ENCODE data around the gene AMBP. TPM values are rescaled to one million over a fixed set of nuclear protein-coding genes. Genes with fewer than 3 reads are reported as not detected.

AMBP gene
- total RNA-seq, 3 donors from 2014 or later (not counting 1 experiment from before 2014, with no cell fraction given) = not detected

- no peak overlapping the region for H3K4me3 ChIP-seq (ENCODE audit: low read length)
- DNase-seq (no peak), ATAC-seq (no peak)
- Mint-ChIP-seq H3K27ac (no peak overlapping the region), H3K9me3 (peaks cover 2 to 5% of the 10 kb centered on the region in 2 donors), H3K27me3 (ENCODE audit: low read depth in 2 of 2) (peaks cover 16 to 26% of the 10 kb centered on the region in 2 donors), H3K36me3 (no peaks in the 10 kb centered on the region), H3K4me3 (no peak overlapping the region), H3K4me1 (no peaks in the 10 kb centered on the region)
- H3K4me1 ChIP-seq (ENCODE audit: control insufficient read depth, insufficient read depth, low read length) = no peaks in the 10 kb centered on the region
- WGBS (ENCODE audit: insufficient coverage) = 89% methylated on average over 8 of the region's 13 CpGs
- H3K27me3 ChIP-seq (ENCODE audit: control insufficient read depth, insufficient read depth, low read length) = no peaks in the 10 kb centered on the region
- no peak for TF ChIP-seq CTCF (IDR thresholded peaks at IDR 0.05)
- H3K27ac ChIP-seq (ENCODE audit: low read length) = no peak overlapping the region
- intact Hi-C loops (cut with micrococcal nuclease) = no loop called here
- H3K36me3 ChIP-seq (ENCODE audit: control insufficient read depth, insufficient read depth, low read length) = no peaks in the 10 kb centered on the region
- H3K9me3 ChIP-seq (ENCODE audit: control insufficient read depth, insufficient read depth, low read length) = peaks cover 6% of the 10 kb centered on the region
Observed at GRCh38 chr9:114124666-114125475, 46.8 kb upstream of the AMBP start.

- Mint-ChIP-seq H3K9me3 (peaks cover 2 to 5% of the 10 kb centered on the region in 2 donors), H3K27ac (no peak overlapping the region), H3K27me3 (ENCODE audit: low read depth in 2 of 2) (peaks cover 16 to 26% of the 10 kb centered on the region in 2 donors), H3K4me1 (no peaks in the 10 kb centered on the region), H3K4me3 (no peak overlapping the region), H3K36me3 (no peaks in the 10 kb centered on the region)
- Histone ChIP-seq H3K27ac (ENCODE audit: low read length) (no peak overlapping the region), H3K27me3 (ENCODE audit: control insufficient read depth, insufficient read depth, low read length) (no peaks in the 10 kb centered on the region), H3K36me3 (ENCODE audit: control insufficient read depth, insufficient read depth, low read length) (no peaks in the 10 kb centered on the region), H3K4me1 (ENCODE audit: control insufficient read depth, insufficient read depth, low read length) (no peaks in the 10 kb centered on the region), H3K4me3 (ENCODE audit: low read length) (no peak overlapping the region), H3K9me3 (ENCODE audit: control insufficient read depth, insufficient read depth, low read length) (peaks cover 6% of the 10 kb centered on the region)
- DNase-seq (no peak), ATAC-seq (no peak)
- intact Hi-C loops (cut with micrococcal nuclease) = no loop called here
- TF ChIP-seq CTCF (IDR thresholded peaks at IDR 0.05) = no peak
- 77% methylated on average over 1 of the region's 1 CpG for WGBS (ENCODE audit: insufficient coverage)
Observed at GRCh38 chr9:114124138-114124537, 46.0 kb upstream of the AMBP start.

- H3K27me3 ChIP-seq (ENCODE audit: control insufficient read depth, insufficient read depth, low read length) = no peaks in the 10 kb centered on the region
- Mint-ChIP-seq H3K4me3 (no peak overlapping the region), H3K27ac (no peak overlapping the region), H3K9me3 (peaks cover 2 to 5% of the 10 kb centered on the region in 2 donors), H3K4me1 (no peaks in the 10 kb centered on the region), H3K27me3 (ENCODE audit: low read depth in 2 of 2) (peaks cover 13 to 22% of the 10 kb centered on the region in 2 donors), H3K36me3 (no peaks in the 10 kb centered on the region)
- no peak for ATAC-seq
- no peak for DNase-seq
- H3K36me3 ChIP-seq (ENCODE audit: control insufficient read depth, insufficient read depth, low read length) = no peaks in the 10 kb centered on the region
- H3K4me3 ChIP-seq (ENCODE audit: low read length) = no peak overlapping the region
- peaks cover 6% of the 10 kb centered on the region for H3K9me3 ChIP-seq (ENCODE audit: control insufficient read depth, insufficient read depth, low read length)
- H3K27ac ChIP-seq (ENCODE audit: low read length) = no peak overlapping the region
- no peak for TF ChIP-seq CTCF (IDR thresholded peaks at IDR 0.05)
- 87% methylated on average over 9 of the region's 9 CpGs for WGBS (ENCODE audit: insufficient coverage)
- intact Hi-C loops (cut with micrococcal nuclease) = no loop called here
- no peaks in the 10 kb centered on the region for H3K4me1 ChIP-seq (ENCODE audit: control insufficient read depth, insufficient read depth, low read length)
Observed at GRCh38 chr9:114123031-114123977, 45.2 kb upstream of the AMBP start.

Measured in natural killer cell (primary cell).